Coronary artery (tissue), 2 donors: Measurements from ENCODE around the gene DCTN3.
A peak's percentile ranks its signal among the peaks of the same experiment; 100 is the strongest.

Experiments used
- DNase-seq: peaks from one replicate; pipeline ENCODE4 v3.0.0-alpha.2; 2017; ENCODE audit warnings: low spot score
- H3K27ac ChIP-seq, 2 donors: fragments of 200-600 bp; sonication (generic); one replicate each; pipeline ENCODE4 v1.5.1; 2016 to 2019
- H3K4me3 ChIP-seq: fragments of 200-600 bp; sonication (generic); 2 replicates; pipeline ENCODE4 v1.5.1; 2016; ENCODE audit warnings: mild to moderate bottlenecking, moderate library complexity
- CTCF ChIP-seq: fragments of 200-600 bp; sonication (generic); IDR thresholded peaks from one replicate; pipeline ENCODE4 v1.5.1; 2019; ENCODE audit warnings: antibody characterized with exemption

The DCTN3 gene

GRCh38 chr9:34594177-34594576 is 26.1 kb downstream of the DCTN3 start:
- no peak overlapping the region for H3K4me3 ChIP-seq
- no peak for TF ChIP-seq CTCF
- H3K27ac ChIP-seq: peak overlapping the region in 1 of 2 donors; percentile 68
- DNase-seq: no peak

GRCh38 chr9:34592895-34593601 is 27.2 kb downstream of the DCTN3 start:
- TF ChIP-seq CTCF: no peak
- H3K4me3 ChIP-seq: peak overlapping the region; percentile 32
- DNase-seq: no peak
- peak overlapping the region; percentile 17 to 68 for H3K27ac ChIP-seq

- no peak for DNase-seq
- no peak for TF ChIP-seq CTCF
- Histone ChIP-seq H3K27ac (peak overlapping the region in 1 of 2 donors; percentile 68), H3K4me3 (peak overlapping the region; percentile 82)
These were observed 28.1 kb downstream of the DCTN3 start for GRCh38 chr9:34591917-34592866.

GRCh38 chr9:34591248-34591916 is 28.9 kb downstream of the DCTN3 start:
- DNase-seq: peak; percentile 85
- Histone ChIP-seq H3K27ac (peak overlapping the region; percentile 2 to 82), H3K4me3 (peak overlapping the region; percentile 82)
- peak; percentile 84 for TF ChIP-seq CTCF

GRCh38 chr9:34590381-34591247 is 29.7 kb downstream of the DCTN3 start:
- peak overlapping the region; percentile 82 for H3K4me3 ChIP-seq
- H3K27ac ChIP-seq: peak overlapping the region; percentile 2 to 82
- no peak for DNase-seq
- no peak for TF ChIP-seq CTCF
